ENCODE measurements around the gene SMARCA4.
"Not testable (repeated sequence)": the region's sequence is repeated elsewhere in the genome, so short reads cannot be mapped to it uniquely, and the experiment has no call there.

The SMARCA4 gene

GRCh38 chr19:11041194-11041593 is 80.4 kb downstream of the SMARCA4 start:
- FAIRE-seq: no peak

GRCh38 chr19:11041966-11042627 is 81.3 kb downstream of the SMARCA4 start:
- no peak for FAIRE-seq

- FAIRE-seq: no peak
These were observed 83.6 kb downstream of the SMARCA4 start for GRCh38 chr19:11044431-11044830.

GRCh38 chr19:11045536-11045935 is 84.7 kb downstream of the SMARCA4 start:
- FAIRE-seq: no peak

GRCh38 chr19:11046605-11047354 is 86.0 kb downstream of the SMARCA4 start:
- no peak for FAIRE-seq

GRCh38 chr19:11047866-11048265 is 87.0 kb downstream of the SMARCA4 start:
- FAIRE-seq: no peak

- no peak for FAIRE-seq
These were observed 89.7 kb downstream of the SMARCA4 start for GRCh38 chr19:11050323-11051114.

GRCh38 chr19:11053817-11054195 is 93.0 kb downstream of the SMARCA4 start:
- no peak for FAIRE-seq

- no peak for FAIRE-seq
These were observed 93.4 kb downstream of the SMARCA4 start for GRCh38 chr19:11054200-11054599.

- FAIRE-seq: no peak
These were observed 93.8 kb downstream of the SMARCA4 start for GRCh38 chr19:11054628-11055027.

GRCh38 chr19:11058246-11059030 is 97.6 kb downstream of the SMARCA4 start:
- no peak for FAIRE-seq

- no peak for FAIRE-seq
These were observed 98.9 kb downstream of the SMARCA4 start for GRCh38 chr19:11059511-11060358.

GRCh38 chr19:11061952-11062351 is 101.1 kb downstream of the SMARCA4 start:
- FAIRE-seq: no peak

- FAIRE-seq: no peak
These were observed 102.6 kb downstream of the SMARCA4 start for GRCh38 chr19:11063434-11063833.

- no peak for FAIRE-seq
These were observed 104.0 kb downstream of the SMARCA4 start for GRCh38 chr19:11064831-11065303.

- no peak for FAIRE-seq
These were observed 105.5 kb downstream of the SMARCA4 start for GRCh38 chr19:11066326-11066725.

- FAIRE-seq: no peak
These were observed 106.7 kb downstream of the SMARCA4 start for GRCh38 chr19:11067356-11068113.

- FAIRE-seq: no peak
These were observed 108.7 kb downstream of the SMARCA4 start for GRCh38 chr19:11069561-11069960.

GRCh38 chr19:11070123-11070522 is 109.3 kb downstream of the SMARCA4 start:
- FAIRE-seq: no peak

- FAIRE-seq: no peak
These were observed 112.7 kb downstream of the SMARCA4 start for GRCh38 chr19:11073568-11073967.

GRCh38 chr19:11076792-11077191 is 116.0 kb downstream of the SMARCA4 start:
- FAIRE-seq: not testable (repeated sequence)

Measured in TTC549 (cell line).